Stimulated activated CD4-positive, alpha-beta T cell treated with anti-CD3 and anti-CD28 coated beads, TNF-alpha, amount 100 ng/mL, for 4 hours (primary cell): ENCODE data around the gene CCDC159.
"Not testable (repeated sequence)": the region's sequence is repeated elsewhere in the genome, so short reads cannot be mapped to it uniquely, and the experiment has no call there.

Source experiments
- DNase-seq, 3 experiments: peaks; one replicate each; pipeline ENCODE4 v3.0.0-alpha.2; 2020; ENCODE audit warnings: low read depth in 3 of 3

CCDC159 gene

DNA sequence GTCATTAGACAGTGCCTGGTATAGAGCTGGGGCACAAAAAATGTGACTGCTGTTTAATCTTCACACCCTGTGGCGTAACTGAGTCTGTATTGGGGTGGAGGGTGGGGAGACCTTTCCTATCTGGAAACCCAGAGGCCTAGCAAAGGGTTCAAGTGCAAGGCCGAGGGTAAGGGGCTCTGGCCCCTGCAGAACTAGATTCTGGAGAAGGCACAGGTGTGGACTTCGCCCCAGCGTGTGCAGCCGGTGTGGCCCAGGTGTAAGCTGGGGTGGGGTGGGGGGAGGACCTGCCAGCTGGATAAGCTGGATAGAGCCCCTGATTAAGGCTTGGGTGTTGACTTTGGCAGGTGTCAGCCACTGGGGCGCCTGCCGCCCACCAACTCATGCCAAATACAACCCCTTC is 8.2 kb upstream of the CCDC159 start:
- no peak for DNase-seq

GRCh38 chr19:11338569-11339253 is 7.6 kb upstream of the CCDC159 start:
- DNase-seq = no peak

- DNase-seq = peak; percentile 69 to 75 (median 72)
These were observed 6.8 kb upstream of the CCDC159 start, which contains the start of gene RAB3D for GRCh38 chr19:11339254-11340098. RAB3D (minus strand) TSS chr19:11339657; CDS start chr19:11337399, 2,258 bp downstream.

DNA sequence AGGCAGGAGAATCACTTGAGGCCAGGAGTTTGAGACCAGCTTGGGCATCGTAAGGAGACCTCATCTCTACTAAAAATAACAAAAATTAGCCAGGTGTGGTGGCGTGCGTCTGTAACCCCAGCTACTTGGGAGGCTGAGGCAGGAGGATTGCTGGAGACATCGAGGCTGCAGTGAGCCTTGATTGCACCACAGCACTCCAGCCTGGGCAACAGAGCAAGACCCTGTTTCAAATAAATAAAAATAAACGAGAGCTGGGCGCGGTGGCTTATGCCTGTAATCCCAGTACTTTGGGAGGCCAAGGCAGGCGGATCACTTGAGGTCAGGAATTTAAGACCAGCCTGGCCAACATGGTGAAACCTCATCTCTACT is 6.2 kb upstream of the CCDC159 start:
- DNase-seq = not testable (repeated sequence)

- DNase-seq = no peak
These were observed 3.9 kb upstream of the CCDC159 start for GRCh38 chr19:11342429-11342828.

- no peak for DNase-seq
These were observed 1.1 kb upstream of the CCDC159 start for GRCh38 chr19:11345122-11345803.

DNA sequence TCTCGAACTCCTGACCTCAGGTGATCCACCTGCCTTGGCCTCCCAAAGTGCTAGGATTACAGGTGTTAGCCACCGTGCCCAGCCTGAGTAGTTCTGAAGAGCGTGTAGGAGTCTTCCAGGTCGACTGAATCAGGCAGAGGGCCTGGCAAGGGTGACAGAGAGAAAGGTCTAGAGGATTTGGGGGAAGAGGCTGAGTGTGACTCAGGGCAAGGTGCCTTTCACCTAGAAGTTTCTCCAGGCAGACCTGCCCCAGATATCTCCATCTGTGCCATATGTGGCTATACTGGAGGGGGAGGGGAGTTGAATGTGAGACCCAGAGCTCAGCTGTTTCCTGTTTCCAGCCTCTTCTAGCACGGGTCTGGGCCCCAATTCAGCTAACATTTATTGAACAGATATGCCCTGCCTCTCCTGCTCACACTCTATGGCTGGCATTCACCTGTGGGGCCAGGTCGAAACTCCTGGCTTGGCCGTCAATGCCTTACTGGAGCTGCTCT is 1.3 kb downstream of the CCDC159 start:
- DNase-seq = no peak

DNA sequence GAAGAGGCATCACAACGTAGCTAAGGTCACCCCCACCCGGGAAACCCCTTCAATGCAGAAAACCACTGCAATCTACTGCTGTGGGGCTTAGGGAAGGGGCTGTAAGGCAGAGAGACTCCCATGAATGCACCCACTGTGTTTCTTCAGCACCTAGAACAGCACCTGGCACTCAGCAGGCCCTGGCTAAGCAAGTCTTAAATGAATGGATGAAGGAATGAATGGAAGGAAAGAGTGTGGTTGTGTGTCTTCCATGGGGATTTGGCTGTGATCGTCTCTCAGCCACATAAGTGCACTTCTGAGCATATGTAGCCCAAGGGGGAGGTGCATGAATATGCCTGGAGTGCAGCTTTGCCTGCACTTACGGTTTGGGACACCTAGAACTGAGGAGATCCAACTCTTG is 2.9 kb downstream of the CCDC159 start:
- DNase-seq = no peak

GRCh38 chr19:11354102-11354501 is 7.8 kb downstream of the CCDC159 start:
- DNase-seq = not testable (repeated sequence)

GRCh38 chr19:11355160-11356073 is 9.1 kb downstream of the CCDC159 start, which contains the start of gene PLPPR2:
PLPPR2 (plus strand) TSS chr19:11355432; CDS start chr19:11357674, 2,242 bp downstream.
- peak; percentile 69 to 73 (median 71) for DNase-seq

- DNase-seq = no peak
These were observed 9.7 kb downstream of the CCDC159 start for GRCh38 chr19:11356074-11356397.

DNA sequence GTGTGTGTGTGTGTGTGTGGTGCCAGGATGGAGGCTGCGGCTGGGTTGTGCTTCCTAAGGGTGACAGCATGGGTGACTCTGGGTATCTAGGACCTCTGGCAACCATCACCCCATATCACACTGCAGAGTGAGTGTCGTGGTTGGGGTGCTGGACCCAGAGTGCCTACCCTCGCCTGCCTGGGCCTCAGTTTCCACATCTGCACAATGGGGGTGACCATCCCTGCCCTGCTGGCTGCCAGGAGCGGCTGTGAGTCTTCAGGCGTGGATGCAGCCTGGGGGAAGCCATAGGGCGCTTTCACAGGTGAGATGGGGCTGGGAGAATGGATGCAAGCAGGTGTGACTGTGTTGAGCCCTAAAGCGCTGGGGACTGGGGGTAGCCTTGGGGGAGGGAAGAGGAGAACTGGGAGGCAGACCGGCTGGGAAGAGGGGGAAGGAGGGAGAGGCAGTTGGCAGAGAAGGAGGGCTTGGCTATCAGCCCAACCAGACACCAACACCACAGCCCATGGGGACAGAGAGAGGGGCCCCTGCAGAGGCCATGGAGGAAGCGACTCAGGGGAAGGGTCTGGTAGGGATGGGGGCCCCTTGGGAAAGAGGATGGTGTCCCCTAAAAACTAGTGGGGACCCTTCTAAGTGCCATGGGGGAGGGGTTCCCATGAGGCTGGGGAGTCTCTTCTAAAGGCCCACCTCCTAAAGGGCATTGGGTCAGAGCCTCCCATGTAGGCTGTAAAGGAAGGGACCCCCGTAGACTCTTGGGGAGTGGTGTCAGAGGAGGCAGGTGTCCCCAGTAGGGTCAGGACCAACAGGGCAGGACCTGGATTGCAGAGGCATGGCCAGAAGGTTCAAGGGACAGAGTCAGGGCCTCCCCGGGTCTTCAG is 10.6 kb downstream of the CCDC159 start:
- DNase-seq = no peak

- no peak for DNase-seq
These were observed 13.1 kb downstream of the CCDC159 start for GRCh38 chr19:11359421-11359820.

- DNase-seq = no peak
These were observed 14.9 kb downstream of the CCDC159 start for GRCh38 chr19:11361037-11361770.

DNA sequence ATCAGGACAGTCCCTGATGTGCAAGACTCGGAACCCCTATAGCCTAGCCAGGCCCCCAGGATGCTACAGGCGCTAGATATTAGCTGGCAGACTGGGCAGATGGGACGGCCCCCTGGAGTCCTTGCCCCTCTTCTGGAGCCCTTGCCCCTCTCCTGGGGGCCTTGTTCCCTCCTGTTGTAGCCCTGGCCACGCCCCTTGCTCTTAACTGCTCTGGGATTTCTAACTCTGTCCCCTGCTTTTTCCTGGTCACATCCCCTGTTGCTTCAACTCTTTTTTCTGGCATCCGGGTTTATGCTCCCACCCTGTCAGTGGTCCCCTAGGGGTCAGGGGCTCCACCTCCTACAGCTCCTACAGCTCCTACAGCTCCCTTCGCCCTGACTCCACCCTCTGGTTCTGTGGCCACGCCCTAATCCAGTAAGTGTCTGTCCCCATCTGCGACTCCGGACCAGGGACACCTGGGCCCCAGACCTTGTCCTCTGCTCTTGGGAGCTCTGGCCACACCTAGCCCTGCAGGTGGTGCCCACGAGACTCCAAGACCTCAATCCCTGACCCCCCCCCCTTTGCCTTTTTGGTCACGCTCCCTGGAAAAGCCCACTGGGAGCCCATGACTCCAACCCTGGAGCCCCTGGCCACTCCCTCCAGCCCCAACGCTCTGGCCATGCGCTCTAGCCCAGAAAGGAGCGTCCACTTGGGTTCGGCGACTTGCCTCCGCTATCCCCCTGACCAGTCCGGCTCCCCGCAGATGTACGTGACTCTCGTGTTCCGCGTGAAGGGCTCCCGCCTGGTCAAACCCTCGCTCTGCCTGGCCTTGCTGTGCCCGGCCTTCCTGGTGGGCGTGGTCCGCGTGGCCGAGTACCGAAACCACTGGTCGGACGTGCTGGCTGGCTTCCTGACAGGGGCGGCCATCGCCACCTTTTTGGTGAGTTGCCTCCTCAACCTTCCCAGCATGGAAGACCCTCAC is 15.7 kb downstream of the CCDC159 start:
- DNase-seq = no peak

DNA sequence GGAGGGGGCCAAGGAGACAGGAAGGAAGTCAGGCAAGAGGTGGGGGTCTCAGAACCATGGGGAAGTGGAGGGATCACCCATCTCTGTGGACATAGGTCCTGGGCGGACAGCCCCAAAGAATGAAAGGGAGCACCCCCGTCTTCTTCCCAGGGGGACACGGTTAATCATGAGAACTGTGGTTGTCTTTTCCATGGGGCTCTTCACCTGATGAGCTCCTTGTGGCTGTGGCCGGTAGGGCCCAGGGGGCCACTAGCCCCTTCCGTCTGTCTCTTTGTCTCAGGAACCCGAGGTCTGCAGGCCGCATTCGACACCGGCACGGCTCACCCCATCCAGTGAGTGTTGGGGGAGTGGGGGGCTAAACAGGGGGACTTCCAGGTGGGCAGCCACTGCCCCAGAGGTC is 17.6 kb downstream of the CCDC159 start:
- DNase-seq = no peak

DNA sequence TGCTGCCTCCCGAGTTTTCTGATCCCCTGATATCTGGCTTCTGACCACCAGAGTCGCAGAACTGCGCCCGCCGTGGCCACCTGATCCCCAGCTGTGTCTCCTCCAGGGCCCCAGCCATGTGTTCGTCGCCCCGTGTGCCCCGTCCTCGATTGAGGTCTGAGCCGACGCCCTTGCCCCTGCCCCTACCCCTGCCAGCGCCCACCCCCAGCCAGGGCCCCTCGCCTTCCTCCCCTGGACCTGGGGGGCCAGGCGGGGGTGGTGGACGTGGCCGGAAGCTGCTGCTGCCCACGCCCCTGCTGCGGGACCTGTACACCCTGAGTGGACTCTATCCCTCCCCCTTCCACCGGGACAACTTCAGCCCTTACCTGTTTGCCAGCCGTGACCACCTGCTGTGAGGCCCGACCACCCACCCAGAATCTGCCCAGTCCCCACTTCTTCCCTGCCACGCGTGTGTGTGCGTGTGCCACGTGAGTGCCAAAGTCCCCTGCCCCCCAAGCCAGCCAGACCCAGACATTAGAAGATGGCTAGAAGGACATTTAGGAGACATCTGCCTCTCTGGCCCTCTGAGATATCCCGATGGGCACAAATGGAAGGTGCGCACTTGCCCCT is 18.1 kb downstream of the CCDC159 start:
- DNase-seq = no peak

DNA sequence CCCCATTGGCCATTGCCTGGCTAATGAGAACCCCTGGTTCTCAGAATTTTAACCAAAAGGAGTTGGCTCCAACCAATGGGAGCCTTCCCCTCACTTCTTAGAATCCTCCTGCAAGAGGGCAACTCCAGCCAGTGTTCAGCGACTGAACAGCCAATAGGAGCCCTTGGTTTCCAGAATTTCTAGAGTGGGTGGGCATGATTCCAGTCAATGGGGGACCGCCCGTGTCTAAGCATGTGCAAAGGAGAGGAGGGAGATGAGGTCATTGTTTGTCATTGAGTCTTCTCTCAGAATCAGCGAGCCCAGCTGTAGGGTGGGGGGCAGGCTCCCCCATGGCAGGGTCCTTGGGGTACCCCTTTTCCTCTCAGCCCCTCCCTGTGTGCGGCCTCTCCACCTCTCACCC is 18.6 kb downstream of the CCDC159 start:
- no peak for DNase-seq
